HepG2 (cell line): Measurements from ENCODE around the gene SYNJ2. TPM values are rescaled to one million over a fixed set of nuclear protein-coding genes. Genes with fewer than 3 reads are reported as not detected.

Experiments used
- DMAP1 ChIP-seq: IDR thresholded peaks from 2 replicates; pipeline ENCODE4 v1.6.1; 2016
- GABPA ChIP-seq, 2 experiments: IDR thresholded peaks; 2 replicates each; pipeline ENCODE4 v1.6.1; 2011 to 2016; ENCODE audit warnings: low read depth in 2 of 2, low read length in 1 of 2, missing biosample characterization in 1 of 2, missing genetic modification characterization in 1 of 2
- HNRNPLL ChIP-seq: fragments of 200-400 bp; formaldehyde crosslinking; IDR thresholded peaks from 2 replicates; pipeline ENCODE4 v1.6.1; 2017; ENCODE audit warnings: mild to moderate bottlenecking, low read depth, low read length; ENCODE audit not compliant: poor library complexity, severe bottlenecking
- HOXA9 ChIP-seq: sonication (generic); formaldehyde crosslinking; IDR thresholded peaks from 2 replicates; pipeline ENCODE4 v1.8.1; 2022; ENCODE audit warnings: missing genetic modification reagents, mild to moderate bottlenecking, moderate library complexity, borderline replicate concordance
- KLF6 ChIP-seq: IDR thresholded peaks from 2 replicates; pipeline ENCODE4 v1.8.0; 2016; ENCODE audit warnings: missing biosample characterization, missing genetic modification reagents
- MAFG ChIP-seq: sonication (generic); formaldehyde crosslinking; IDR thresholded peaks from 2 replicates; pipeline ENCODE4 v1.5.1; 2020; ENCODE audit warnings: mild to moderate bottlenecking, missing genetic modification reagents
- MAFK ChIP-seq, 2 experiments: IDR thresholded peaks in 1 of 2; conservative IDR thresholded peaks in 1 of 2; 2 replicates each; pipeline ENCODE4 v1.6.1; 2011; ENCODE audit warnings: improper control_type of control experiment in 2 of 2, low read length in 2 of 2
- MTF2 ChIP-seq: sonication (generic); formaldehyde crosslinking; IDR thresholded peaks from 2 replicates; pipeline ENCODE4 v1.5.0; 2020; ENCODE audit warnings: missing genetic modification reagents, borderline replicate concordance
- SMARCC2 ChIP-seq: fragments of 450-650 bp; IDR thresholded peaks from 2 replicates; pipeline ENCODE4 v1.6.1; 2017; ENCODE audit warnings: antibody characterized with exemption, mild to moderate bottlenecking
- TOPORS ChIP-seq: sonication (generic); formaldehyde crosslinking; IDR thresholded peaks from 2 replicates; pipeline ENCODE4 v1.8.0; 2023; ENCODE audit warnings: mild to moderate bottlenecking, missing genetic modification reagents
- ZNF143 ChIP-seq: sonication (generic); formaldehyde crosslinking; IDR thresholded peaks from 2 replicates; pipeline ENCODE4 v1.4.0; 2020; ENCODE audit warnings: missing genetic modification reagents
- ZNF678 ChIP-seq: sonication (generic); formaldehyde crosslinking; IDR thresholded peaks from 2 replicates; pipeline ENCODE4 v1.4.0; 2020; ENCODE audit warnings: mild to moderate bottlenecking, missing genetic modification reagents
- ZSCAN25 ChIP-seq: sonication (generic); formaldehyde crosslinking; IDR thresholded peaks from 2 replicates; pipeline ENCODE4 v1.8.0; 2022; ENCODE audit warnings: mild to moderate bottlenecking, missing genetic modification reagents
- polyA plus RNA-seq, 8 experiments: library from polyadenylated mRNA; depleted of rRNA in 3 of 8; stranded (reverse) in 7 of 8; unstranded in 1 of 8; fragments of >200 nt; fragmentation: Illumina TruSeq in 4 of 8; extraction: Trizol in 4 of 8; gene quantifications; 2 replicates each; pipeline versions ENCODE4 v1.2.1 to v1.2.3, GENCODE V29; 2011 to 2016; ENCODE audit warnings: low read depth in 4 of 8, missing spikeins in 1 of 8, mixed read lengths in 1 of 8; ENCODE audit not compliant: insufficient read depth in 1 of 8
- total RNA-seq, 5 experiments: library from RNA; depleted of rRNA; stranded (reverse); fragments of >200 nt; fragmentation: Illumina TruSeq; extraction: Trizol; gene quantifications; 2 replicates each; pipeline ENCODE4 v1.2.3, GENCODE V29; 2016; ENCODE audit warnings: low read depth in 1 of 5
- TF ChIP-seq, protein P1 (sequence below): sonication (generic); formaldehyde crosslinking; IDR thresholded peaks from 2 replicates; pipeline ENCODE4 v1.5.1; 2020; ENCODE audit warnings: missing genetic modification reagents, mild to moderate bottlenecking, borderline replicate concordance
- TF ChIP-seq, protein P2 (sequence below): sonication (generic); formaldehyde crosslinking; IDR thresholded peaks from 2 replicates; pipeline ENCODE4 v1.5.0; 2020; ENCODE audit warnings: missing genetic modification reagents
- TF ChIP-seq, protein P3 (sequence below): sonication (generic); formaldehyde crosslinking; IDR thresholded peaks from 2 replicates; pipeline ENCODE4 v1.4.0; 2020; ENCODE audit warnings: missing genetic modification reagents
- TF ChIP-seq, protein P4 (sequence below): IDR thresholded peaks from 2 replicates; pipeline ENCODE4 v1.6.1; 2016
- TF ChIP-seq, protein P5 (sequence below): IDR thresholded peaks from 2 replicates; pipeline ENCODE4 v1.6.1; 2016; ENCODE audit warnings: low read depth, borderline replicate concordance
- TF ChIP-seq, protein P6 (sequence below): IDR thresholded peaks from 2 replicates; pipeline ENCODE4 v1.6.1; 2016; ENCODE audit warnings: low read depth, missing genetic modification reagents, missing compliant biosample characterization

SYNJ2 gene
- total and polyA plus RNA-seq, 2 of the 13 experiments (the other 11 are each of a cell fraction or from before 2014, with no cell fraction given) = 39.1 to 57.6 TPM

DNA sequence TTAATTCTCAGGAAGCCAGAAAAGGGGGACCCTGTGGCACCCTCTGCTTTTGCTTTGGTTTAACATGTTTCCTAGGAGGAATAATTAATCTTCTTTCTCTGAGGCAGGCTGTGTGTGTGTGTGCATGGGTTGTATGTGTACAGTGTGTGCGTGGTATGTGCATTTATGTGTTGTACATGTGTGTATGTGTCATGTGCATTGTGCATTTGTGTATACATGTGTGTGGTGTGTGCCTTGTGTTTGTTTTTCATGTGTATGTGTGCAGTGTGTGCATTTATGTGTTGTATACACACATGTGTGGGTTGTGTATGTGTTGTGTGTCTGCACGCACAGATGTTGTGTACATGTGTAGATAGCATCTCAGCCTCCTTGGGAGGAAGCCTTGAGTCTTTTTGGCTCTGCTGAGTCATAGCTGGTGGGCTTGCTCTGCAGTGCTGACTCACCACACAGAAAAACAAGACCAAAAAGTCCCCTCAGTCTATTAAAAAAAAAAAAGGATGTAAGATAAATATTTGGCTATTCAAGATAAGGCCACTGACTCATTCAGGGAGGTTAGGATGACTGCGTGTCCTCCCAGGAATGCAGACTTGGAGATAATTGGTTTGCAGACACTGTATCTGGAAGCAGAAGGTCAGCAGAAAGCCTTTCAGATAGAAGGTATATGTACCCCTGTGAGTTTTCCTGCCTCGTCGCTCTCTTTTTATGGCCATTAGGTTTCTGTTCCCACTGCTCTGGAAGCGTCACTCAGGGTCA, 58.6 kb downstream of the SYNJ2 start (continued):
- no peak for TF ChIP-seq GABPA (IDR thresholded peaks at IDR 0.05; ENCODE audit: low read depth, low read length)
- TF ChIP-seq GABPA (CRISPR knock-in tag; IDR thresholded peaks at IDR 0.05; ENCODE audit: low read depth) = peak; percentile 49; the same call in 1 of the 2 replicates
- TF ChIP-seq, protein P1, sequence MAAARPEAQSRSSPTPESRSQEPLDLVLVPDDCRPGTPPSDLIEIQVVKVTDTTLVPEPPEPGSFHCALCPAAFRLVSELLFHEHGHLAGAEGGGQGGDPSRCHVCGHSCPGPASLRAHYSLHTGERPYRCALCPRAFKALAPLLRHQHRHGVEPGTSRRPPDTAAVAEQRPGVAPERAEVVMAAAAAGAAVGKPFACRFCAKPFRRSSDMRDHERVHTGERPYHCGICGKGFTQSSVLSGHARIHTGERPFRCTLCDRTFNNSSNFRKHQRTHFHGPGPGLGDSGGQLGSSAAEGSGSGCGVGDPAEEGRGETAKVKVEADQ (CRISPR knock-in tag) = no peak
- no peak; the same call in 1 of the 2 replicates for TF ChIP-seq HOXA9 (CRISPR knock-in tag)
- no peak for TF ChIP-seq HNRNPLL
- TF ChIP-seq DMAP1 (CRISPR knock-in tag) = no peak
- TF ChIP-seq, protein P2, sequence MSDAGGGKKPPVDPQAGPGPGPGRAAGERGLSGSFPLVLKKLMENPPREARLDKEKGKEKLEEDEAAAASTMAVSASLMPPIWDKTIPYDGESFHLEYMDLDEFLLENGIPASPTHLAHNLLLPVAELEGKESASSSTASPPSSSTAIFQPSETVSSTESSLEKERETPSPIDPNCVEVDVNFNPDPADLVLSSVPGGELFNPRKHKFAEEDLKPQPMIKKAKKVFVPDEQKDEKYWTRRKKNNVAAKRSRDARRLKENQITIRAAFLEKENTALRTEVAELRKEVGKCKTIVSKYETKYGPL (CRISPR knock-in tag) = no peak
- no peak for TF ChIP-seq ZSCAN25 (CRISPR knock-in tag)
- TF ChIP-seq, protein P3, sequence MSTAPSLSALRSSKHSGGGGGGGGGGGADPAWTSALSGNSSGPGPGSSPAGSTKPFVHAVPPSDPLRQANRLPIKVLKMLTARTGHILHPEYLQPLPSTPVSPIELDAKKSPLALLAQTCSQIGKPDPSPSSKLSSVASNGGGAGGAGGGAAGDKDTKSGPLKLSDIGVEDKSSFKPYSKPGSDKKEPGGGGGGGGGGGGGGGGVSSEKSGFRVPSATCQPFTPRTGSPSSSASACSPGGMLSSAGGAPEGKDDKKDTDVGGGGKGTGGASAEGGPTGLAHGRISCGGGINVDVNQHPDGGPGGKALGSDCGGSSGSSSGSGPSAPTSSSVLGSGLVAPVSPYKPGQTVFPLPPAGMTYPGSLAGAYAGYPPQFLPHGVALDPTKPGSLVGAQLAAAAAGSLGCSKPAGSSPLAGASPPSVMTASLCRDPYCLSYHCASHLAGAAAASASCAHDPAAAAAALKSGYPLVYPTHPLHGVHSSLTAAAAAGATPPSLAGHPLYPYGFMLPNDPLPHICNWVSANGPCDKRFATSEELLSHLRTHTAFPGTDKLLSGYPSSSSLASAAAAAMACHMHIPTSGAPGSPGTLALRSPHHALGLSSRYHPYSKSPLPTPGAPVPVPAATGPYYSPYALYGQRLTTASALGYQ = peak; percentile 97
- peak; percentile 79 for TF ChIP-seq SMARCC2
- TF ChIP-seq TOPORS (CRISPR knock-in tag) = no peak
- no peak for TF ChIP-seq KLF6 (CRISPR knock-in tag)
- TF ChIP-seq, protein P4, sequence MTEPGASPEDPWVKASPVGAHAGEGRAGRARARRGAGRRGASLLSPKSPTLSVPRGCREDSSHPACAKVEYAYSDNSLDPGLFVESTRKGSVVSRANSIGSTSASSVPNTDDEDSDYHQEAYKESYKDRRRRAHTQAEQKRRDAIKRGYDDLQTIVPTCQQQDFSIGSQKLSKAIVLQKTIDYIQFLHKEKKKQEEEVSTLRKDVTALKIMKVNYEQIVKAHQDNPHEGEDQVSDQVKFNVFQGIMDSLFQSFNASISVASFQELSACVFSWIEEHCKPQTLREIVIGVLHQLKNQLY (CRISPR knock-in tag) = peak; percentile 95
- peak; percentile 51; the same call in 1 of the 2 replicates for TF ChIP-seq ZNF143 (CRISPR knock-in tag)
- TF ChIP-seq MAFK (conservative IDR thresholded peaks at IDR 0.05 in 1 of 2, IDR thresholded peaks at IDR 0.05 in 1 of 2; ENCODE audit: low read length in 2 of 2) = peak; percentile 92 to 99
- TF ChIP-seq MAFG (CRISPR knock-in tag) = peak; percentile 99
- TF ChIP-seq MTF2 (CRISPR knock-in tag) = no peak
- TF ChIP-seq, protein P5, sequence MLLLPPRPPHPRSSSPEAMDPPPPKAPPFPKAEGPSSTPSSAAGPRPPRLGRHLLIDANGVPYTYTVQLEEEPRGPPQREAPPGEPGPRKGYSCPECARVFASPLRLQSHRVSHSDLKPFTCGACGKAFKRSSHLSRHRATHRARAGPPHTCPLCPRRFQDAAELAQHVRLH (CRISPR knock-in tag) = peak; percentile 79; the same call in 1 of the 2 replicates
- TF ChIP-seq, protein P6, sequence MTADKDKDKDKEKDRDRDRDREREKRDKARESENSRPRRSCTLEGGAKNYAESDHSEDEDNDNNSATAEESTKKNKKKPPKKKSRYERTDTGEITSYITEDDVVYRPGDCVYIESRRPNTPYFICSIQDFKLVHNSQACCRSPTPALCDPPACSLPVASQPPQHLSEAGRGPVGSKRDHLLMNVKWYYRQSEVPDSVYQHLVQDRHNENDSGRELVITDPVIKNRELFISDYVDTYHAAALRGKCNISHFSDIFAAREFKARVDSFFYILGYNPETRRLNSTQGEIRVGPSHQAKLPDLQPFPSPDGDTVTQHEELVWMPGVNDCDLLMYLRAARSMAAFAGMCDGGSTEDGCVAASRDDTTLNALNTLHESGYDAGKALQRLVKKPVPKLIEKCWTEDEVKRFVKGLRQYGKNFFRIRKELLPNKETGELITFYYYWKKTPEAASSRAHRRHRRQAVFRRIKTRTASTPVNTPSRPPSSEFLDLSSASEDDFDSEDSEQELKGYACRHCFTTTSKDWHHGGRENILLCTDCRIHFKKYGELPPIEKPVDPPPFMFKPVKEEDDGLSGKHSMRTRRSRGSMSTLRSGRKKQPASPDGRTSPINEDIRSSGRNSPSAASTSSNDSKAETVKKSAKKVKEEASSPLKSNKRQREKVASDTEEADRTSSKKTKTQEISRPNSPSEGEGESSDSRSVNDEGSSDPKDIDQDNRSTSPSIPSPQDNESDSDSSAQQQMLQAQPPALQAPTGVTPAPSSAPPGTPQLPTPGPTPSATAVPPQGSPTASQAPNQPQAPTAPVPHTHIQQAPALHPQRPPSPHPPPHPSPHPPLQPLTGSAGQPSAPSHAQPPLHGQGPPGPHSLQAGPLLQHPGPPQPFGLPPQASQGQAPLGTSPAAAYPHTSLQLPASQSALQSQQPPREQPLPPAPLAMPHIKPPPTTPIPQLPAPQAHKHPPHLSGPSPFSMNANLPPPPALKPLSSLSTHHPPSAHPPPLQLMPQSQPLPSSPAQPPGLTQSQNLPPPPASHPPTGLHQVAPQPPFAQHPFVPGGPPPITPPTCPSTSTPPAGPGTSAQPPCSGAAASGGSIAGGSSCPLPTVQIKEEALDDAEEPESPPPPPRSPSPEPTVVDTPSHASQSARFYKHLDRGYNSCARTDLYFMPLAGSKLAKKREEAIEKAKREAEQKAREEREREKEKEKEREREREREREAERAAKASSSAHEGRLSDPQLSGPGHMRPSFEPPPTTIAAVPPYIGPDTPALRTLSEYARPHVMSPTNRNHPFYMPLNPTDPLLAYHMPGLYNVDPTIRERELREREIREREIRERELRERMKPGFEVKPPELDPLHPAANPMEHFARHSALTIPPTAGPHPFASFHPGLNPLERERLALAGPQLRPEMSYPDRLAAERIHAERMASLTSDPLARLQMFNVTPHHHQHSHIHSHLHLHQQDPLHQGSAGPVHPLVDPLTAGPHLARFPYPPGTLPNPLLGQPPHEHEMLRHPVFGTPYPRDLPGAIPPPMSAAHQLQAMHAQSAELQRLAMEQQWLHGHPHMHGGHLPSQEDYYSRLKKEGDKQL = peak; percentile 86
- TF ChIP-seq ZNF678 (CRISPR knock-in tag) = no peak
